Astrocyte (in vitro differentiated cells and primary cell): Measurements from ENCODE around the gene SPATA16.

Experiments
- EZH2 ChIP-seq: IDR thresholded peaks from 2 replicates; pipeline ENCODE4 v1.6.1; 2012; ENCODE audit warnings: mild to moderate bottlenecking, low read length, inconsistent platforms; ENCODE audit not compliant: insufficient read depth
- TF ChIP-seq, protein P1 (sequence below): IDR thresholded peaks from 2 replicates; pipeline ENCODE4 v1.5.1; 2011; ENCODE audit warnings: low read depth, mild to moderate bottlenecking, inconsistent platforms, low read length, moderate library complexity; ENCODE audit not compliant: insufficient read depth

DNA sequence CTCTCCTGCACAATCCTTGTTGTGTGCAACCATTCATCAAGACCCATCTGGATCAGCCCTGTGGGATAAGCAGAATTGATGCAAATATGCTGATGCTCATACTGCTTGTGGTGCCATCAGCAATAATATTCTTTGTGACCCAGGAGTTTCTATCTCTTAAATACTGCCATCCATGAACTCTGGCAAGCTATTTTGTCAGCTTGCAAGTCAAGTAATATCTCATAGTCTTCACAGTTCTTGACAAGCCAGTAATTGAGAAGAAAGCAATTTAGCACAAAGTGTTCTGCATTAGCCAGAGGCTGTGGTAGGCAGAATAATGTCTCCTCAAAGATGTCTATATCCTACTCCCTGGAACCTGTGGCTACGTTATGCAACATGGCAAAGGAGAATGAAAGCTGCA lies 49.0 kb downstream of the SPATA16 start:
- no peak for TF ChIP-seq EZH2
- TF ChIP-seq, protein P1, sequence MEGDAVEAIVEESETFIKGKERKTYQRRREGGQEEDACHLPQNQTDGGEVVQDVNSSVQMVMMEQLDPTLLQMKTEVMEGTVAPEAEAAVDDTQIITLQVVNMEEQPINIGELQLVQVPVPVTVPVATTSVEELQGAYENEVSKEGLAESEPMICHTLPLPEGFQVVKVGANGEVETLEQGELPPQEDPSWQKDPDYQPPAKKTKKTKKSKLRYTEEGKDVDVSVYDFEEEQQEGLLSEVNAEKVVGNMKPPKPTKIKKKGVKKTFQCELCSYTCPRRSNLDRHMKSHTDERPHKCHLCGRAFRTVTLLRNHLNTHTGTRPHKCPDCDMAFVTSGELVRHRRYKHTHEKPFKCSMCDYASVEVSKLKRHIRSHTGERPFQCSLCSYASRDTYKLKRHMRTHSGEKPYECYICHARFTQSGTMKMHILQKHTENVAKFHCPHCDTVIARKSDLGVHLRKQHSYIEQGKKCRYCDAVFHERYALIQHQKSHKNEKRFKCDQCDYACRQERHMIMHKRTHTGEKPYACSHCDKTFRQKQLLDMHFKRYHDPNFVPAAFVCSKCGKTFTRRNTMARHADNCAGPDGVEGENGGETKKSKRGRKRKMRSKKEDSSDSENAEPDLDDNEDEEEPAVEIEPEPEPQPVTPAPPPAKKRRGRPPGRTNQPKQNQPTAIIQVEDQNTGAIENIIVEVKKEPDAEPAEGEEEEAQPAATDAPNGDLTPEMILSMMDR: no peak
